Trophoblast cell (in vitro differentiated cells and primary cell): ENCODE data around the gene VOPP1.

Experiments used
- DNase-seq, 2 donors: peaks; one replicate each; pipeline ENCODE4 v3.0.0-alpha.2; 2016
- H2AFZ ChIP-seq: 2 replicates; pipeline ENCODE4 v1.6.1; 2013; ENCODE audit warnings: low read length, moderate library complexity, mild to moderate bottlenecking; ENCODE audit not compliant: insufficient read depth, poor library complexity
- H2AK5ac ChIP-seq: 2 replicates; pipeline ENCODE4 v1.6.1; 2013; ENCODE audit warnings: mild to moderate bottlenecking, low read length
- H2BK120ac ChIP-seq: 2 replicates; pipeline ENCODE4 v1.6.1; 2013; ENCODE audit warnings: low read length, mild to moderate bottlenecking, moderate library complexity; ENCODE audit not compliant: insufficient read depth, poor library complexity
- H2BK12ac ChIP-seq: 2 replicates; pipeline ENCODE4 v1.6.1; 2013; ENCODE audit warnings: mild to moderate bottlenecking, low read length, moderate library complexity
- H2BK5ac ChIP-seq: 2 replicates; pipeline ENCODE4 v1.6.1; 2013; ENCODE audit warnings: low read length, low read depth, moderate library complexity, mild to moderate bottlenecking; ENCODE audit not compliant: poor library complexity
- H3K14ac ChIP-seq: 2 replicates; pipeline ENCODE4 v1.6.1; 2013; ENCODE audit warnings: mild to moderate bottlenecking, low read length
- H3K18ac ChIP-seq: 2 replicates; pipeline ENCODE4 v1.6.1; 2013; ENCODE audit warnings: mild to moderate bottlenecking, low read length
- H3K23ac ChIP-seq: 2 replicates; pipeline ENCODE4 v1.6.1; 2013; ENCODE audit warnings: low read length
- H3K27ac ChIP-seq: 2 replicates; pipeline ENCODE4 v1.5.1; 2013; ENCODE audit warnings: low read depth, mild to moderate bottlenecking, inconsistent platforms, low read length, moderate library complexity
- H3K27me3 ChIP-seq: 2 replicates; pipeline ENCODE4 v1.6.1; 2013; ENCODE audit warnings: inconsistent platforms, mild to moderate bottlenecking, low read length, moderate library complexity; ENCODE audit not compliant: insufficient read depth
- H3K36me3 ChIP-seq, 2 experiments: 1 replicate in 1 of 2; 2 replicates in 1 of 2; pipeline ENCODE4 v1.6.1; 2013; ENCODE audit warnings: low read length in 2 of 2, mild to moderate bottlenecking in 2 of 2, moderate library complexity in 1 of 2; ENCODE audit not compliant: insufficient read depth in 2 of 2, control insufficient read depth in 1 of 2
- H3K4ac ChIP-seq: 2 replicates; pipeline ENCODE4 v1.6.1; 2013; ENCODE audit warnings: low read depth, mild to moderate bottlenecking, low read length, moderate library complexity
- H3K4me1 ChIP-seq, 2 experiments: 1 replicate in 1 of 2; 2 replicates in 1 of 2; pipeline ENCODE4 v1.6.1; 2013; ENCODE audit warnings: low read length in 2 of 2, mild to moderate bottlenecking in 2 of 2, moderate library complexity in 1 of 2; ENCODE audit not compliant: insufficient read depth in 2 of 2, control insufficient read depth in 1 of 2
- H3K4me2 ChIP-seq: 2 replicates; pipeline ENCODE4 v1.6.1; 2013; ENCODE audit warnings: inconsistent platforms, mild to moderate bottlenecking, low read length, moderate library complexity
- H3K4me3 ChIP-seq: 2 replicates; pipeline ENCODE4 v1.5.1; 2013; ENCODE audit warnings: mild to moderate bottlenecking, low read depth, low read length, inconsistent platforms
- H3K79me1 ChIP-seq: one replicate; pipeline ENCODE4 v1.6.1; 2013; ENCODE audit warnings: low read length
- H3K79me2 ChIP-seq: 2 replicates; pipeline ENCODE4 v1.6.1; 2013; ENCODE audit warnings: low read length, mild to moderate bottlenecking; ENCODE audit not compliant: control insufficient read depth, insufficient read depth, poor library complexity
- H3K9ac ChIP-seq: 2 replicates; pipeline ENCODE4 v1.6.1; 2013; ENCODE audit warnings: mild to moderate bottlenecking, low read length
- H3K9me3 ChIP-seq: 2 replicates; pipeline ENCODE4 v1.6.1; 2013; ENCODE audit warnings: low read depth, mild to moderate bottlenecking, control low read depth, inconsistent platforms, low read length; ENCODE audit not compliant: insufficient read depth
- H4K12ac ChIP-seq: 2 replicates; pipeline ENCODE4 v1.6.1; 2013; ENCODE audit warnings: low read depth, mild to moderate bottlenecking, low read length, moderate library complexity
- H4K8ac ChIP-seq: 2 replicates; pipeline ENCODE4 v1.6.1; 2013; ENCODE audit warnings: low read depth, mild to moderate bottlenecking, low read length, moderate library complexity
- H4K91ac ChIP-seq: one replicate; pipeline ENCODE4 v1.6.1; 2013; ENCODE audit warnings: low read depth, mild to moderate bottlenecking, low read length, moderate library complexity
- WGBS: extraction: QIAGEN DNeasy Blood & Tissue Kit; methylation state at CpG from one replicate; pipeline ENCODE4 v1.1.7; 2013; ENCODE audit warnings: missing lambda C conversion rate; ENCODE audit not compliant: insufficient read length, insufficient coverage; ENCODE audit errors: extremely low coverage; 5-methylcytosine and 5-hydroxymethylcytosine counted together

VOPP1 gene

GRCh38 chr7:55531536-55531935, 40.8 kb downstream of the VOPP1 start:
- peaks cover 3 to 6% of the 10 kb centered on the region in 2 experiments for H3K4me1 ChIP-seq
- H3K79me2 ChIP-seq, result no peaks in the 10 kb centered on the region
- H3K79me1 ChIP-seq, result no peaks in the 10 kb centered on the region
- H2BK5ac ChIP-seq, result no peak overlapping the region
- H2AK5ac ChIP-seq, result no peak overlapping the region
- no peak overlapping the region for H3K4me2 ChIP-seq
- no peak overlapping the region for H4K91ac ChIP-seq
- no peak for DNase-seq
- no peak overlapping the region for H3K4me3 ChIP-seq
- no peak overlapping the region for H2AFZ ChIP-seq
- no peaks in the 10 kb centered on the region for H3K27me3 ChIP-seq
- H3K14ac ChIP-seq, result no peak overlapping the region
- no peak overlapping the region for H3K23ac ChIP-seq
- H4K8ac ChIP-seq, result no peak overlapping the region
- H2BK12ac ChIP-seq, result no peak overlapping the region
- no peak overlapping the region for H3K27ac ChIP-seq
- no peaks in the 10 kb centered on the region for H3K36me3 ChIP-seq
- no peaks in the 10 kb centered on the region for H3K9me3 ChIP-seq
- H3K4ac ChIP-seq, result no peak overlapping the region
- no peak overlapping the region for H3K18ac ChIP-seq
- H4K12ac ChIP-seq, result no peak overlapping the region
- H3K9ac ChIP-seq, result no peak overlapping the region
- H2BK120ac ChIP-seq, result no peak overlapping the region
- no CpG with 5 or more reads among the region's 5 CpGs for WGBS

GRCh38 chr7:55527307-55527706, 45.0 kb downstream of the VOPP1 start:
- Histone ChIP-seq H3K79me2 (no peaks in the 10 kb centered on the region), H4K12ac (no peak overlapping the region), H4K8ac (no peak overlapping the region), H3K9me3 (no peaks in the 10 kb centered on the region), H3K23ac (no peak overlapping the region), H3K27ac (no peak overlapping the region), H3K4ac (no peak overlapping the region), H4K91ac (no peak overlapping the region), H3K4me2 (no peak overlapping the region), H3K36me3 (no peaks in the 10 kb centered on the region), H3K79me1 (no peaks in the 10 kb centered on the region), H3K4me3 (no peak overlapping the region), H2AFZ (no peak overlapping the region), H3K9ac (no peak overlapping the region), H3K14ac (no peak overlapping the region), H2BK5ac (no peak overlapping the region), H3K27me3 (no peaks in the 10 kb centered on the region), H3K18ac (no peak overlapping the region), H3K4me1 (no peaks in the 10 kb centered on the region), H2BK12ac (no peak overlapping the region), H2BK120ac (no peak overlapping the region), H2AK5ac (no peak overlapping the region)
- WGBS, result no CpG with 5 or more reads among the region's 4 CpGs
- DNase-seq, result no peak

- Histone ChIP-seq H3K14ac (no peak overlapping the region), H3K4me2 (no peak overlapping the region), H3K23ac (no peak overlapping the region), H4K12ac (no peak overlapping the region), H3K79me2 (no peaks in the 10 kb centered on the region), H3K18ac (no peak overlapping the region), H3K4ac (no peak overlapping the region), H2AK5ac (no peak overlapping the region), H3K27me3 (no peaks in the 10 kb centered on the region), H3K9me3 (no peaks in the 10 kb centered on the region), H4K8ac (no peak overlapping the region), H2BK120ac (no peak overlapping the region), H2BK5ac (no peak overlapping the region), H2AFZ (no peak overlapping the region), H2BK12ac (no peak overlapping the region), H4K91ac (no peak overlapping the region), H3K4me3 (no peak overlapping the region), H3K9ac (no peak overlapping the region), H3K27ac (no peak overlapping the region), H3K4me1 (no peaks in the 10 kb centered on the region), H3K36me3 (no peaks in the 10 kb centered on the region), H3K79me1 (no peaks in the 10 kb centered on the region)
- no peak for DNase-seq
- WGBS, result no CpG with 5 or more reads among the region's 5 CpGs
These were observed 45.5 kb downstream of the VOPP1 start for GRCh38 chr7:55526770-55527169.

GRCh38 chr7:55526329-55526728, 46.0 kb downstream of the VOPP1 start:
- no peak overlapping the region for H3K9ac ChIP-seq
- no peak overlapping the region for H3K27ac ChIP-seq
- H4K12ac ChIP-seq, result no peak overlapping the region
- H2AK5ac ChIP-seq, result no peak overlapping the region
- WGBS, result no CpG with 5 or more reads among the region's 4 CpGs
- no peaks in the 10 kb centered on the region for H3K79me1 ChIP-seq
- H3K4me2 ChIP-seq, result no peak overlapping the region
- H3K23ac ChIP-seq, result no peak overlapping the region
- no peaks in the 10 kb centered on the region for H3K9me3 ChIP-seq
- no peak overlapping the region for H2BK5ac ChIP-seq
- H3K27me3 ChIP-seq, result no peaks in the 10 kb centered on the region
- no peaks in the 10 kb centered on the region for H3K79me2 ChIP-seq
- no peak overlapping the region for H2AFZ ChIP-seq
- no peaks in the 10 kb centered on the region for H3K4me1 ChIP-seq
- H4K91ac ChIP-seq, result no peak overlapping the region
- H2BK12ac ChIP-seq, result no peak overlapping the region
- H3K4me3 ChIP-seq, result no peak overlapping the region
- H3K36me3 ChIP-seq, result no peaks in the 10 kb centered on the region
- H2BK120ac ChIP-seq, result no peak overlapping the region
- no peak overlapping the region for H3K14ac ChIP-seq
- no peak overlapping the region for H3K18ac ChIP-seq
- H4K8ac ChIP-seq, result no peak overlapping the region
- no peak for DNase-seq
- H3K4ac ChIP-seq, result no peak overlapping the region
